Stimulated activated CD4-positive, alpha-beta T cell treated with anti-CD3 and anti-CD28 coated beads, Interleukin-1b, Interleukin-23, amount 100 ng/mL, for 24 hours (primary cell): ENCODE data around the gene KCTD18.

ENCODE experiments used
- DNase-seq, 4 experiments: peaks; one replicate each; pipeline ENCODE4 v3.0.0-alpha.2; 2020; ENCODE audit warnings: low read depth in 4 of 4, low spot score in 1 of 4

Gene KCTD18

GRCh38 chr2:200486529-200486928 is 23.3 kb downstream of the KCTD18 start:
- no peak for DNase-seq

DNA sequence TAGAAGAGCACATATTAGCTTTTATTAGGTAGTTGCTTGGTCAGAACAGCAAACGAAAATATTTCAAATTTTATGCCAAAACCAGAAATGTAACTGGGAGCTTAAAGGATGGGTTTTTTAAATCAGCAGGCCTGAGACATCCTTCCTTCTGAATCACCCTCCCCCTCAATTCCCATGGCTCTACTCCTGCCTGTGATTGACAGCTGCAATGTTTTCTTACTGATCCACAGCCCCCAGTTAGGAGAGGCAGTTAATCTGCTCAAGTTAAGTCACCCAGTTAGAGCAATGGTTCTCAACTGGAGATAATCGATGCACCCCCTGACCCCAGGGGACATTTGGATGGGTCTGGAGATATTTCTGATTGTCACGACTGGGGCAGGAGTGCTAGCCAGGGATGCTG is 24.9 kb downstream of the KCTD18 start:
- no peak for DNase-seq

DNA sequence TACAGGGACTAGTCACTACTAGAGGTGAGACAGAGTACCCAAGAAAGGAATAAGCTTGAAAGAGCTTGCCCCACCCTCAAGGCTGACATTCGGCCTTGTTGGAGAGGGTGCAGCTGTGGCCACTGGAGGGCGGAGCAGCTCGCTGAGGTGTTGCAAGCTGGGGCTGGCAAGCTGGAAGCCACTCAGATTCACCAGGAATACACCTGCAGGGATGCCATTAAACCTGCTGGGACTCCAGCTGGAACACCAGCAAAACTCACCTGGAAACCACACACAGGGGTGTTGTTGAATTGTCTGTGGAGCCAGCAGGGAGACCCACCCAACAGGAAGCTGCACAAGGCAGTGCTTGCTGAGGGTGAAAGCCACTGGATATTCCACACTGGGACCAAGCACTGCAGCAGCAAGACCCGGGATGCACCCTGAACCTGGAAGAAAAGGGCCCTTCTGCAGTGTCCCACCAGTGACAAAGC is 26.1 kb downstream of the KCTD18 start:
- no peak for DNase-seq

GRCh38 chr2:200482194-200482593 is 27.7 kb downstream of the KCTD18 start:
- DNase-seq = no peak

DNA sequence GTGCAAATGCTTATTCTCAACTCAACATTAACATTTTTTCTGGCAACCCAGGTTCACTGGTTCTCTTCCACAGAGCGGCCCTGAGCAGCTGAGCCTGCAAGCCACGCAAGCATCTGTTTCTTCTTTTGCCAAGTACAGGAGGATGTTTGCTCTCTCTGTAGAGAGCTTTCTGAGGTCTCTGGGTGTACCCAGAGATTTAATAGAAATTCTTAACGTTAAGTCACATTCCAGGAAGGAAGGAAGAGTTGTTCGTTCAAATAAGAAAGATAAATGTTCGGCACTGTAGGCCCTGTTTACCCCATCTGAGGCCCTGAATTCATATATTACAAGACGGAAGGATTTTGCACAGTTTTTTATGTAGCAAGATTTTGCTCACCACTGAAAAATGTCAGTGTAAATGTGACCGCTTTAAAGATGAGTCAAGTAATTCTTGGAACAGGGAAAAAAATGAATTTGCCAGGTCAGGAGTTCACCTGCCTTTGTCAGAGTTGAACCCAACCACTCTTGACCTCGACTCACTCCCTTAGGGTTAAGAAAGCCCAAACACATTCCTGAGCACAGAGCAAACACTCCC is 30.1 kb downstream of the KCTD18 start:
- DNase-seq = no peak

GRCh38 chr2:200477667-200478131 is 32.2 kb downstream of the KCTD18 start:
- no peak for DNase-seq

DNA sequence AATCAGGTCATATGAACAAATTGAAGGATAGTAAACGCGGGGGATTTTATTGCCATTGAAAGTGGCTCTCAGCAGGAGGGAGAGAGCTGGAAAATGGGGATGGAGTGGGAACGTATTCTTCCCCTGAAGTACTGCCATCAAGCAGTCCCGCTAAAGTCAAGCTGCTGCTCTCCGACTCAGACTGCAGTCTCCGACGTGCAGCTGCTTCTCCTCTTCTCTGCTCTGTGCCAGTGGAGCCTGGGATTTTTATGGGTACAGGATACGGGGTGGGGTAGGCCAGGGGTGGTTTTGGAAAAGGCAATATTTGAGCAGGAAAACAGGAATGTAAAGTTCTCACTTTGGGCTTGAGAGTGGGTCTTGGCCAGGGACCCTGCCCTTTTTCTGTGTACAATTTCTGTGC is 33.0 kb downstream of the KCTD18 start:
- no peak for DNase-seq

DNA sequence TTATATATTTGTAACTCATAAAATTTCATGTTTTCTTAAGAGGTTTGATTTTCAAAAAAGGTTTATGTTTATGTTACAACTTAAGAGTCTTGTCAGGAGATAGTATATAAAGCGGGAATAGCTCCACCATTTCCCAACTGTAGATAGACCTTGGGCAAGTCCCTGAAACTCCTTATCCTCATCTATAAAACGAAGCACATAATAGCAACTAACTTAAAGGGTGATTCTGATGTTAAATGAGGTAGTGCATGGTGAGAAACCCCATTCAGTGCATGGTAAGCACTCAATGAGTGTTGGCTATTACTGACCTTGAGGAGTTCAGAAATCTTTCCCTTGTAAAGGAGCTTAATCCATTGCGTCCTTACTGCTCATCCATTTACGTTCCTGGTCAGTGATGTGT is 34.1 kb downstream of the KCTD18 start:
- DNase-seq = no peak

DNA sequence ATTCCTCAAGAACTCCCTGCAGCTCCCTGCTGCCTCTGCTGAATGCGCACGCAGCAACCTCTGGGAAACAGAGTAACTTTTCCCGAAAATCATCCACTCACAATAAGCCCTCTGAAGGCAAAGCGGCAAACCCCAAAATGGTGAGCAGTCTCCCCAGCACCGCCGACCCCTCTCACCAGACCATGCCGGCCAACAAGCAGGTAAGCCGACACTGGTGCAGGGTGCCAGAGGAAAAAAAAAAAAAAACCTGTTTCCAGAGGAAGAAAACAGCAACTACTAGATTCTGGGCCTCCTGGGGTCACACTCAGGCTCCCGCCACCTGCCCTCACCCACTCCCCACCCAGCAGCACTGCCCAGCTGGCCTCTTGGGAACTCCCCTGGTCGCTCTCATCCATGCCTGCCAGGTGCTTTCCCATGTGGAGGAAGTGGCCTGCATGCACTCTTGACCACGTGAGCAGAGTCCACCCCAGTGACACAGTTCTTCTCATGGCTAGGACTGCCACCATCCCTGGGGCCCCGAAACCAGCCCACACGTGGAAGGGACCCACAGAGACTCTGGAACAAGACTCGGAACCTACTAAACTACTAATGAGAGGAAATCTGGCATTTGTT is 36.9 kb downstream of the KCTD18 start:
- DNase-seq = no peak

- DNase-seq = no peak
Observed at GRCh38 chr2:200471928-200472645, 37.8 kb downstream of the KCTD18 start.

DNA sequence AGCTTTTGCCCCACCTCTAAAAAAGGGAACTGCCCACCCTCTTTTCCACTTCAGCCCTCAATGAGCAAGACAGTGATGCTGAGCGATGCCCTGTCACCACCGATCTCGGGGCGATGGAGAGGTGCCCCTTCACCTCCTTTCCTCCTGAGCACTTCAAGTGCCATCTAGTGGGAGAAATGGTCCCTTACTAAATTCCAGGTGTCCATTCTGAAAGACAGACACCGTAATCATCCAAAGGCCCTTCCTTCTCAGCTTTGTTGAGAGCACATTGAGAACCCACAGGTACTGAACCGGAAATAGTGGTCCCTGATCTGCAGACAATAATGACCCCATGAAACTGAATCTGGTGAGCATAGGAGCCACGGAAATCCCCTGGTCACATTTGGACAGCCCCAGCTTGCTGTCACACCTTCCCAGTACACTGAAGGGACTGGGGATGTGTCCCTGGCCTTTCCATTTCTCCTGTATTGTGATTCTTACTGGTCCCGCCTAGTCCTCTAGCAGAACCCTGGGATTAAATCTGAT is 38.5 kb downstream of the KCTD18 start:
- peak in 2 of 4 experiments; percentile 15 to 22 for DNase-seq

- DNase-seq = no peak
Observed at GRCh38 chr2:200470230-200470629, 39.6 kb downstream of the KCTD18 start.

- DNase-seq = no peak
Observed at GRCh38 chr2:200469708-200470211, 40.1 kb downstream of the KCTD18 start.

DNA sequence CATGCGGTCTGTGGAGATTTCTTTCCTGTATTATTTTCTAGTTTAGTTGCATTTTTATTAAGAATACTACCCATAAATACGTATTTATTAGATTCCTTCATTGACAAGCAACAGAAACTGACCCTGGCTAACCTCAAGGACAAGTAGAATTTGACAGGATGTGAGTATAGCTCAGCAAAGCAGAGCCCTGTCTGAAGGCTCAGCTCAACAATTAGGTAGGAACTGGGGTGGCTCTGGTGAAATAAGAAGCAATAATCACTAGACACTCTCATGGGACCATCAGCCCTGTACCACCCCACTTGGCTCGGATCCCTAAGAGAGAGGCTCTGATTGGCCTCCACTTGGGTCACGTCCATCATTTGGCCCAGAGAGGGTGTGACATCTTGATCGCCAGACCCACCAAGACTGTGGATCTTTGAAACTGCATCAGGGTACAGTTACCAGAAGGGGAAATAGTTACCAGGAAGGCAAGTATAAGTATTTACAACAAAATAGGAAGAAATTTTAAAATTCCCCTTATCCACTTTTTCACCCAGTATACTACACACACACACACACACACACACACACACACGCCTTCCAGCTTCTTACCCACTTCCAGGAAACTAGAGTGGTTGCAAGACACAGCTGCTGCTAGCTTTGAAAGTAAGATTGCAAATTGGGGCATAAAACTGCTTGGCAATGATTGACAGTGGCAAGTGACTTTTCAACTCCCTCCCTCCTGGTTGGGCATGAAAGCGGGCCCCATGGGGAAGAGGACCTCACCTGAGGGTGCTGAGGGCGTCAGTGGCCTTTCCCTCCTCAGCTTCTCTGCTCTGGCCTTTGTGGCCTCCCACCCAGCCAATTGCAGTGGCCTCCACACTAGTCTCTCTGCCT is 41.8 kb downstream of the KCTD18 start:
- DNase-seq = no peak

GRCh38 chr2:200466425-200467418 is 43.1 kb downstream of the KCTD18 start:
- DNase-seq = peak in 2 of 4 experiments; percentile 10 to 26

GRCh38 chr2:200463452-200463851 is 46.4 kb downstream of the KCTD18 start:
- no peak for DNase-seq

- no peak for DNase-seq
Observed at GRCh38 chr2:200461846-200462710, 47.8 kb downstream of the KCTD18 start.

GRCh38 chr2:200459101-200459500 is 50.8 kb downstream of the KCTD18 start:
- DNase-seq = no peak

DNA sequence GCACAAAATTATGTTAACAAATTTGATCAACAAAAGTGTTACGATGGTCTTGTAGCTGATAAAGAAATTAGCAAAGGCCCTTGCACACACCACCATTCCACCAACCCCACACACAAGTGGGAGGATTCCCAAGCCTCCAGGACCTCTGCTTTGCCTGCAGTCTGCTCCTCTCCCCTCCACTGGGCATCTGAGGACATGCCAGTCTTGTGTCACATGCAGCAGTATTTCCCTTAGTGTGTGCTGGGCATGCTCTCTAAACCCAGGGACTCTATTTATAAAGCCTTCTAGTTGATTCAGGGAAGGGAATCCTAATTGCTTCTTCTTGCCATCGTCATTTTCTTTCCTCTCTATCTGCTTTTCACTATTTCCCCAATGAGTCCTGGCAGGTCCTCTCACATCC is 53.3 kb downstream of the KCTD18 start:
- no peak for DNase-seq
